K562 (cell line): Measurements from ENCODE around the gene RACGAP1. TPM values are rescaled to one million over a fixed set of nuclear protein-coding genes. Genes with fewer than 3 reads are reported as not detected.

Experiments used
- CAMTA2 ChIP-seq: fragments of 250-450 bp; sonication (Bioruptor Pico); conservative IDR thresholded peaks from 2 replicates; pipeline ENCODE4 v1.5.1; 2022
- CBFB ChIP-seq: sonication (generic); formaldehyde crosslinking; IDR thresholded peaks from 2 replicates; pipeline ENCODE4 v1.4.0; 2020; ENCODE audit warnings: mild to moderate bottlenecking, missing genetic modification reagents
- CHD2 ChIP-seq: IDR thresholded peaks from 2 replicates; pipeline ENCODE4 v1.6.1; 2011; ENCODE audit warnings: low read depth, low read length
- ETV6 ChIP-seq, 3 experiments: fragments of 150-350 bp in 1 of 3; sonication (generic) in 1 of 3; formaldehyde crosslinking in 1 of 3; IDR thresholded peaks; 2 replicates each; pipeline versions ENCODE4 v1.6.1 to v1.8.0; 2014 to 2022; ENCODE audit warnings: borderline replicate concordance in 2 of 3, low read depth in 2 of 3, antibody characterized with exemption in 1 of 3, low read length in 1 of 3, mild to moderate bottlenecking in 1 of 3, missing genetic modification reagents in 1 of 3
- FOXA3 ChIP-seq, 2 experiments: fragments of 450-650 bp in 1 of 2; sonication (generic) in 1 of 2; formaldehyde crosslinking; IDR thresholded peaks in 1 of 2; conservative IDR thresholded peaks in 1 of 2; 2 replicates each; pipeline versions ENCODE4 v1.4.0 to v1.8.0; 2020 to 2022; ENCODE audit warnings: mild to moderate bottlenecking in 2 of 2, missing genetic modification reagents in 1 of 2
- FOXM1 ChIP-seq, 2 experiments: fragments of 450-650 bp in 1 of 2; sonication (generic) in 1 of 2; formaldehyde crosslinking in 1 of 2; IDR thresholded peaks; 2 replicates each; pipeline versions ENCODE4 v1.6.1 to v1.9.0; 2017 to 2022; ENCODE audit warnings: low read depth in 2 of 2, mild to moderate bottlenecking in 2 of 2, missing genetic modification reagents in 1 of 2, moderate library complexity in 1 of 2
- GABPB2 ChIP-seq: fragments of 250-450 bp; sonication (Bioruptor Pico); conservative IDR thresholded peaks from 2 replicates; pipeline ENCODE4 v1.5.1; 2021; ENCODE audit warnings: mild to moderate bottlenecking
- HDAC6 ChIP-seq: IDR thresholded peaks from 2 replicates; pipeline ENCODE4 v1.6.1; 2012; ENCODE audit warnings: low read depth, mild to moderate bottlenecking, control low read depth, inconsistent platforms, low read length, moderate library complexity
- HIVEP1 ChIP-seq: fragments of 250-450 bp; sonication (Bioruptor Pico); IDR thresholded peaks from 2 replicates; pipeline ENCODE4 v1.4.0; 2020; ENCODE audit warnings: mild to moderate bottlenecking
- L3MBTL2 ChIP-seq: fragments of 450-650 bp; IDR thresholded peaks from 2 replicates; pipeline ENCODE4 v1.6.1; 2016; ENCODE audit warnings: mild to moderate bottlenecking, moderate library complexity
- MAFG ChIP-seq: fragments of 450-650 bp; conservative IDR thresholded peaks from 2 replicates; pipeline ENCODE4 v1.6.1; 2016; ENCODE audit warnings: missing genetic modification characterization, missing compliant biosample characterization
- NBN ChIP-seq: fragments of 450-650 bp; IDR thresholded peaks from 2 replicates; pipeline ENCODE4 v1.6.1; 2016; ENCODE audit warnings: low read depth, mild to moderate bottlenecking
- NFE2 ChIP-seq: IDR thresholded peaks from 2 replicates; pipeline ENCODE4 v1.6.1; 2014; ENCODE audit warnings: antibody characterized with exemption, low read depth
- RBFOX2 ChIP-seq: fragments of 200-400 bp; formaldehyde crosslinking; IDR thresholded peaks from 2 replicates; pipeline ENCODE4 v1.6.1; 2017; ENCODE audit warnings: low read depth, mild to moderate bottlenecking, low read length, moderate library complexity
- RBM22 ChIP-seq: fragments of 200-400 bp; formaldehyde crosslinking; IDR thresholded peaks from 2 replicates; pipeline ENCODE4 v1.6.1; 2018; ENCODE audit warnings: low read length, low read depth; ENCODE audit not compliant: poor library complexity, severe bottlenecking
- RHOXF2B ChIP-seq: fragments of 250-450 bp; sonication (Bioruptor Pico); conservative IDR thresholded peaks from 2 replicates; pipeline ENCODE4 v1.5.1; 2021
- SMC3 ChIP-seq: conservative IDR thresholded peaks from 2 replicates; pipeline ENCODE4 v1.6.1; 2011; ENCODE audit warnings: low read depth, low read length, improper control_type of control experiment; ENCODE audit not compliant: insufficient read depth
- TARDBP ChIP-seq: fragments of 450-650 bp; IDR thresholded peaks from 2 replicates; pipeline ENCODE4 v1.6.1; 2016
- WHSC1 ChIP-seq: IDR thresholded peaks from one replicate; pipeline ENCODE4 v1.6.1; 2012; ENCODE audit warnings: low read length, control low read depth, inconsistent platforms
- ZNF212 ChIP-seq: fragments of 450-650 bp; formaldehyde crosslinking; IDR thresholded peaks from 2 replicates; pipeline ENCODE4 v1.4.0; 2020; ENCODE audit warnings: mild to moderate bottlenecking
- ZNF551 ChIP-seq: fragments of 250-450 bp; sonication (Bioruptor Pico); IDR thresholded peaks from 2 replicates; pipeline ENCODE4 v1.5.0; 2021; ENCODE audit warnings: mild to moderate bottlenecking, moderate library complexity
- polyA plus RNA-seq, 8 experiments: library from polyadenylated mRNA; depleted of rRNA in 4 of 8; stranded (reverse) in 5 of 8; unstranded in 3 of 8; fragments of >200 nt; fragmentation: Nextera tagmentation in 2 of 8; fragmentation: Illumina TruSeq in 1 of 8; extraction: Ambion mirVana in 2 of 8; extraction: Trizol in 1 of 8; gene quantifications; 2 replicates each; pipeline versions ENCODE4 v1.2.1 to v1.2.3, GENCODE V29; 2011 to 2014; ENCODE audit warnings: inconsistent platforms in 1 of 8, missing spikeins in 1 of 8
- total RNA-seq, 7 experiments: library from RNA; depleted of rRNA in 6 of 7; stranded (reverse); fragments of >200 nt in 6 of 7; fragmentation: Illumina TruSeq in 2 of 7; extraction: Trizol in 2 of 7; gene quantifications; 2 replicates each; pipeline versions ENCODE4 v1.2.1 to v1.2.3, GENCODE V29; 2011 to 2021; ENCODE audit warnings: low replicate concordance in 1 of 7
- TF ChIP-seq, protein P1 (sequence below): fragments of 450-650 bp; IDR thresholded peaks from 2 replicates; pipeline ENCODE4 v1.6.1; 2016
- TF ChIP-seq, protein P2 (sequence below): fragments of 250-450 bp; sonication (Bioruptor Pico); IDR thresholded peaks from 2 replicates; pipeline ENCODE4 v1.4.0; 2020

RACGAP1 gene
- total and polyA plus RNA-seq, 9 of the 15 experiments (the other 6 are each of a cell fraction or from before 2014, with no cell fraction given): 56.4 to 92.9 (median 71.8) TPM

DNA sequence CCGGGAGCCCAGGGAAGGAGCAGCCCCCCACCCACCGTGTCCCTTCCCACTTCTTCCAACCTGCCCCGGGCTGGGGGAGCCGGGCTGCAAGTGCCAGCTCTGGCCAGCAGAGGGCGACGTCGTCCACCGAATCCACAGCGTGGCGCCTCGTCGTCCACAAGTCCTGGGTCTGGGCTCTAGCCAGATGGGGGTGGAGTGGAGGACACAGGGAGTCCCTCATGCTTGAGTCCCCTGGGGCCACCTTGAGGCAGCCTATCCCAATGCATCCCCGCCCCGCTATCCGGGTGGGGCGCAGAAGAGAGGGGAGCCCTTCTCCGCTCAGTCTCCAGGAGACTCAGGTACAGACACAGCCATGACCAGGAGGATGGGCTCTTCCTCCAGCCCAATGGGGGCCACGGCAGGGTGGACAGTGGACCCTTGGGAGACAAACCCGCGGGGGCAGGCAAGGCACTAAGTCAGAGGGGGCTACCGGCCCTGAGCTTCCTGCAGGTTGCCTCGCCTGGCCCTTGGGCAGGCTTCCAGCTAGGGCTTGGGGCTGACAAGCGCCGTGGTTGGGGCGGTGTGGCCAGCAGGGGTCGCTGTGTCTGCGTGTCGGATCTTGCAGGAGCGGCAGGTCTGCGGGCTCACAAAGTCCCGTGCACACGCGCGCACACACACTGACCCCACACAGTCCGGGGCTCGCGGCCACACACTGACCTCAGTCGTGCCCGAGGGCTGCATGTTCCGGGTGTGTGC lies 58.1 kb downstream of the RACGAP1 start (continued):
- no peak for TF ChIP-seq NFE2
- TF ChIP-seq HDAC6: no peak
- TF ChIP-seq ZNF212 (CRISPR knock-in tag): no peak
- peak; percentile 51 for TF ChIP-seq RBFOX2
- TF ChIP-seq CBFB (CRISPR knock-in tag): peak; percentile 83
- TF ChIP-seq RHOXF2B (CRISPR knock-in tag): no peak
- TF ChIP-seq, protein P1, sequence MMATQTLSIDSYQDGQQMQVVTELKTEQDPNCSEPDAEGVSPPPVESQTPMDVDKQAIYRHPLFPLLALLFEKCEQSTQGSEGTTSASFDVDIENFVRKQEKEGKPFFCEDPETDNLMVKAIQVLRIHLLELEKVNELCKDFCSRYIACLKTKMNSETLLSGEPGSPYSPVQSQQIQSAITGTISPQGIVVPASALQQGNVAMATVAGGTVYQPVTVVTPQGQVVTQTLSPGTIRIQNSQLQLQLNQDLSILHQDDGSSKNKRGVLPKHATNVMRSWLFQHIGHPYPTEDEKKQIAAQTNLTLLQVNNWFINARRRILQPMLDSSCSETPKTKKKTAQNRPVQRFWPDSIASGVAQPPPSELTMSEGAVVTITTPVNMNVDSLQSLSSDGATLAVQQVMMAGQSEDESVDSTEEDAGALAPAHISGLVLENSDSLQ: no peak
- TF ChIP-seq CHD2: 0 out of 2 replicates have a peak, but pooled peaks have one; percentile 22
- no peak for TF ChIP-seq FOXM1 (IDR thresholded peaks at IDR 0.05; ENCODE audit: low read depth)
- 0 out of 2 replicates have a peak, but pooled peaks have one; percentile 59 for TF ChIP-seq FOXM1 (CRISPR knock-in tag; IDR thresholded peaks at IDR 0.05; ENCODE audit: low read depth)
- 0 out of 2 replicates have a peak, but pooled peaks have one; percentile 16 for TF ChIP-seq NBN
- TF ChIP-seq RBM22: no peak
- no peak for TF ChIP-seq ZNF551 (CRISPR knock-in tag)
- TF ChIP-seq MAFG (tag): no peak
- 0 out of 2 replicates have a peak, but pooled peaks have one; percentile 47 for TF ChIP-seq HIVEP1 (CRISPR knock-in tag)
- TF ChIP-seq FOXA3 (CRISPR knock-in tag; conservative IDR thresholded peaks at IDR 0.05 in 1 of 2, IDR thresholded peaks at IDR 0.05 in 1 of 2): no peak
- TF ChIP-seq CAMTA2: no peak
- no peak for TF ChIP-seq GABPB2 (CRISPR knock-in tag)
- TF ChIP-seq SMC3: peak; percentile 89
- TF ChIP-seq TARDBP: no peak
- TF ChIP-seq, protein P2, sequence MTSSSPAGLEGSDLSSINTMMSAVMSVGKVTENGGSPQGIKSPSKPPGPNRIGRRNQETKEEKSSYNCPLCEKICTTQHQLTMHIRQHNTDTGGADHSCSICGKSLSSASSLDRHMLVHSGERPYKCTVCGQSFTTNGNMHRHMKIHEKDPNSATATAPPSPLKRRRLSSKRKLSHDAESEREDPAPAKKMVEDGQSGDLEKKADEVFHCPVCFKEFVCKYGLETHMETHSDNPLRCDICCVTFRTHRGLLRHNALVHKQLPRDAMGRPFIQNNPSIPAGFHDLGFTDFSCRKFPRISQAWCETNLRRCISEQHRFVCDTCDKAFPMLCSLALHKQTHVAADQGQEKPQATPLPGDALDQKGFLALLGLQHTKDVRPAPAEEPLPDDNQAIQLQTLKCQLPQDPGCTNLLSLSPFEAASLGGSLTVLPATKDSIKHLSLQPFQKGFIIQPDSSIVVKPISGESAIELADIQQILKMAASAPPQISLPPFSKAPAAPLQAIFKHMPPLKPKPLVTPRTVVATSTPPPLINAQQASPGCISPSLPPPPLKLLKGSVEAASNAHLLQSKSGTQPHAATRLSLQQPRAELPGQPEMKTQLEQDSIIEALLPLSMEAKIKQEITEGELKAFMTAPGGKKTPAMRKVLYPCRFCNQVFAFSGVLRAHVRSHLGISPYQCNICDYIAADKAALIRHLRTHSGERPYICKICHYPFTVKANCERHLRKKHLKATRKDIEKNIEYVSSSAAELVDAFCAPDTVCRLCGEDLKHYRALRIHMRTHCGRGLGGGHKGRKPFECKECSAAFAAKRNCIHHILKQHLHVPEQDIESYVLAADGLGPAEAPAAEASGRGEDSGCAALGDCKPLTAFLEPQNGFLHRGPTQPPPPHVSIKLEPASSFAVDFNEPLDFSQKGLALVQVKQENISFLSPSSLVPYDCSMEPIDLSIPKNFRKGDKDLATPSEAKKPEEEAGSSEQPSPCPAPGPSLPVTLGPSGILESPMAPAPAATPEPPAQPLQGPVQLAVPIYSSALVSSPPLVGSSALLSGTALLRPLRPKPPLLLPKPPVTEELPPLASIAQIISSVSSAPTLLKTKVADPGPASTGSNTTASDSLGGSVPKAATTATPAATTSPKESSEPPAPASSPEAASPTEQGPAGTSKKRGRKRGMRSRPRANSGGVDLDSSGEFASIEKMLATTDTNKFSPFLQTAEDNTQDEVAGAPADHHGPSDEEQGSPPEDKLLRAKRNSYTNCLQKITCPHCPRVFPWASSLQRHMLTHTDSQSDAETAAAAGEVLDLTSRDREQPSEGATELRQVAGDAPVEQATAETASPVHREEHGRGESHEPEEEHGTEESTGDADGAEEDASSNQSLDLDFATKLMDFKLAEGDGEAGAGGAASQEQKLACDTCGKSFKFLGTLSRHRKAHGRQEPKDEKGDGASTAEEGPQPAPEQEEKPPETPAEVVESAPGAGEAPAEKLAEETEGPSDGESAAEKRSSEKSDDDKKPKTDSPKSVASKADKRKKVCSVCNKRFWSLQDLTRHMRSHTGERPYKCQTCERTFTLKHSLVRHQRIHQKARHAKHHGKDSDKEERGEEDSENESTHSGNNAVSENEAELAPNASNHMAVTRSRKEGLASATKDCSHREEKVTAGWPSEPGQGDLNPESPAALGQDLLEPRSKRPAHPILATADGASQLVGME (CRISPR knock-in tag): 0 out of 2 replicates have a peak, but pooled peaks have one; percentile 18
- TF ChIP-seq L3MBTL2: peak; percentile 67
- no peak for TF ChIP-seq ETV6 (IDR thresholded peaks at IDR 0.05; ENCODE audit: borderline replicate concordance in 1 of 2, low read depth in 2 of 2, low read length in 1 of 2)
- no peak for TF ChIP-seq ETV6 (CRISPR knock-in tag; IDR thresholded peaks at IDR 0.05; ENCODE audit: borderline replicate concordance)
- TF ChIP-seq WHSC1: no peak
